SKM-1 treated with dmso at 0.1 percent for 144 hours (cell line): ENCODE data around the gene KIRREL1.

Experiments
- DNase-seq: peaks from one replicate; lab custom pipeline; 2025; ENCODE audit not compliant: unreplicated experiment; lab: John Stamatoyannopoulos, UW

KIRREL1 gene

DNA sequence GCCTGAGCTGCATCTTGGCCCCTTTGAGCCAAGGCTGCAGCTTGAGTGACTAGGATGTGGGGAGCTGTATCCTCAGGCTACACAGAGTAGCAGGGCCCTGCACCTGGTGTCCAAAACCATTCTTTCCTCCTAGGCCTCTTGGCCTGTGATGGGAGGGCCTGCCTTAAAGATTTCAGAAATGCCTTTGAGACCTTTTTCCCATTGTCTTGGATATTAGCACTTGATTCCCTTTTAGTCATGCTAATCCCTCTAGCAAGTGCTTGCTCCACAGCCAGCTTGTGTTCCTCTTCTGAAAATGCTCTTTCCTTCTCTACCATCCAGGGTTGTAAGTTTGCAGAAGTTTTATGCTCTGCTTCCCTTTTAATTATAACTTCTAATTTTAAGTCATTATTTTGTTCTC is 21.7 kb upstream of the KIRREL1 start:
- DNase-seq, result peak; percentile 31

- no peak for DNase-seq
Observed at GRCh38 chr1:157975228-157975950, 18.1 kb upstream of the KIRREL1 start.

DNA sequence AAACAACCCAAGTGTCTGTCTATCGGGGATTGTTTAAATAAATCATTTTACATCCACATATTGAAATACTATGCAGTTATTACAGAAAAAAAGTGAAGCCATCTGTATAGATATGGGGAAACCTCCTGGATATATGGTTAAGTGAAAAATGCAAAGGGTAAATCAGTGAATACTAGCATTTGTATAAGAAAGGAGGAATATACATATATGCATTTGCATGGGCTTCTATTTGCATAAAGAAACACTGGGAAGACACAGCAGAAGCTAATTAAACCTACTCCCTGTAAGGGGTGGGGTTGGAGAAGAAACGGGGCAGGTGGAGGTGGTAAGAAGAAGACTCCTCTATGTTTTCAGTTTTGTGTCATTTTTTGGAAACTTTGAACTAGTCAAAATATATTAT is 16.6 kb upstream of the KIRREL1 start:
- no peak for DNase-seq

- DNase-seq, result no peak
Observed at GRCh38 chr1:157978586-157979403, 14.7 kb upstream of the KIRREL1 start.

DNA sequence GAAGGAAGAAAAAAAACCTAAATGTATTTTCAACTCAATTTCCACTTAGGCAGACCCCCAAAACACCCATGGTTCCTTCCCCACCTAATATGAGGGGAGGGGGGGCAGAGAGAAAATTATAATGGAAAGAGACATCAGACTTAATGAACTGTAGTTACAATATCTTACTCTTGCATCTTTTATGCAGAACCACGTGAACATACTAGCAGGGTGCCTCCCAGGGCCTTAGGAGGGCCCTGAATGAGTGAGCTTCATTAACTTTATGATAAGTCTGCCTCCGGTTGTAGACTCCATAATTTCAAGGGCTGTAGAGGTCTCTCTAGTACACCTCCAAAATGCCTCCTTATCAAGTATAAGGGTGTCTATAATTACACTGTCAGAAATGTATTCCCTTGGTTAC is 11.3 kb upstream of the KIRREL1 start:
- DNase-seq, result no peak

DNA sequence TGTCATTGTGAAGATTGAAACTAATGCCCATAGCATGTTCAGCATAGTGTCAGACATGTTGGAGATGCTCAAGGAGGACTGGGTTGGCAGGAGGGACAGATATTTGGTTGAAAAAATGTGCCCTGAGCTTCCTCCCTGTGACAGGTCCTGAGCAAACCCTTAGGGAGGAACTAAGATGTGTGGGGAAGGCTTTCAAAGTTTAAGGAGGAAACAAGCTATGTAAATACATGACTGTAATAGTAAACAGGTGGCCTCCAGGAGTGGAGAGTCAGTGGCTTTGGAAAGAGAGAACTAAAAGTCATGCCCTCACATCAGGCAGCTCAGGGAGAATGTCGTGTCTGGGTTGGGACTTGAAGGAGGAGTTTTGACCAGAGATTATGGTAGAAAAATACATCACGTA is 9.7 kb upstream of the KIRREL1 start:
- no peak for DNase-seq

- DNase-seq, result no peak
Observed at GRCh38 chr1:157984469-157984868, 9.0 kb upstream of the KIRREL1 start.

DNA sequence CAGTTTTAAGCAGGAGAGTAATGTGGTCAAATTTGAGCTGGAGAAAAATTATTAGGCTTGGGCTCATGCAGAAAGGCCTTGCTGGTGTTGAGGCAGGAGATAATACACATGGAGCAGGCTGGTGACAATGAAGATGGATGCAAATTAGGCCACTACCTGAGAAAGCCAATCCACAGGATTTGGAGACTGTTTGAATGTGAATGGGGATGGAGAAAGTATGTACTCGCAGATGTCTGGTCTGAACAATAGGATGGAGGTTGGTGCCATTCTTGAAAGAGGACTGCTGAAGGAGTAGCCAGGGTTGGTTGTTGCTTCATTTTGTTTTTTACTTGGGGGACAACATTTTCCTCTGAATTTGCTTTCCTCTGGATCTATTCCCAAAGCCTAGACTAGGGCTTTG is 8.0 kb upstream of the KIRREL1 start:
- no peak for DNase-seq

DNA sequence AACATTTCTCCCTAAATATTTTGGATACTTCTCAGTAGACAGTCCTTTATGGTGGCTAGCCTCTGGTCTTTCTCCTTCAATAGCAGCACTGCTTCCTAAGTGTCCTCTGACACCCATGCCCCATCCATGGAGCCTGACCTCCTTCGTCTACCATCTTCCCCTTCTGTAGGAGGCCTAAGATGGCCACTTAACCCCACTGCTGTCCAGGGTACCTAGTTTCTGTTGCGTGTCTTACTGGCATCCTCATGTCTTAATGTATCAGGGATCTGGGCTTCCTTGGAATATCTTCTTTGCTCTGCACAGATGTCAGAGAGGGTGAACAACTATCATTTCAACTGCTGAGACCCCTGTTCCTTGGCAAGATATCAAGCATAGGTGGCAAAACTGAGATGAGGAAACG is 5.4 kb upstream of the KIRREL1 start:
- DNase-seq, result no peak

DNA sequence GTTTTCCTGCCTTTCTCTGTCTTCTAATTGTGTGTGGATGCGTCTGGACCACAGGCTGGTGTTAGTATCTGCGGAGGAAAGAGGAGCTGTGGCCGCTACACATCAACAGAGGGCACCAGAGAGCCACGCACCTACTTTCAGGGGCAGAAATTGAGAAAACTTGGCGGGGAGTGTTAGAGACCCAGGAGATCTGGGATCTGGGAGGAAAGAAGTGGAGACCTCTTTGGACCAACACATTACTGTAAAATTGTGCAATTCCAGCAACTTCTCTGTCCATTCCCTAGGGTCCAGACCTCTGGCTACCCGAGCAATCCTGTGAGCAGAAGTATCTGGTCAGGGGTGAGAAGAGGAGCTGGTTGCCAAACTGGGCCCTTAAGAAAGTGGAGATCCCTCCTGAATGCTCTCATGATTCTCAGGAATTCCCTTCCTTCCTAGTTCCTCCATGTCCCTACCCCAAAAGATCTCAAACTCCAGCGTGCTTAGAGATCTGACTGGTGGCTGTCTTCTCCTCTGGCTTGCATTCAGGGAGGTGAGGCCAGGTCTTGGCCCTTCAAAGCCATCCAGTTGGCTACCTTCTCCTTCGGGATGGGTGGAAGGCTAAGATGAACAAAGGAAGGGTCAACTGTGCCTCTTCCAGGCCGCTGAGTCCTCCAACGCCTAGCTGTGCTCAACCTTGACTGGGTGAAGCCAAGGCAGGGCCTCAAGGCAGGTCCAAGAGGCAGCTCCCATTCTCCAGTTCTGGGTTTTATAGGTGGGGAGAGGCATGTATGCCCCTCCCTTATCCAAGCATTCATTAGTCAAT is 1.2 kb upstream of the KIRREL1 start:
- DNase-seq, result peak; percentile 74

DNA sequence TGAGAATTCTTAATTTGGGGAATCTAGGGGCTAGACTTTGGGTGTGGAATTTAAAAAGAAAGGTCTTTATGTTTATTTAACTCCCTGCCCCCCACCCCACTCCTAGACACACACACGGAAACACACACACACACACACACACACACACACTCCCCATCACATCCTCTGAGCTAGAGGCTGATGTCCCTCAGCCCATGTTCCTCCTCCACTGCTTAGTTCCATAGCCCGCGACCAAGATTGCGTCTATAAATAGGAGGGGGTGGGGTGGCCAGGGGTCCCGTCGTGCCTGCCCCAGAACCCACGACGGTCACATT is 655 bp upstream of the KIRREL1 start:
- DNase-seq, result peak; percentile 62

GRCh38 chr1:157993918-157994605 is 617 bp downstream of the KIRREL1 start:
- DNase-seq, result no peak

GRCh38 chr1:157994704-157995582 is 1.5 kb downstream of the KIRREL1 start:
- DNase-seq, result no peak

GRCh38 chr1:157995583-157996169 is 2.2 kb downstream of the KIRREL1 start:
- DNase-seq, result no peak

DNA sequence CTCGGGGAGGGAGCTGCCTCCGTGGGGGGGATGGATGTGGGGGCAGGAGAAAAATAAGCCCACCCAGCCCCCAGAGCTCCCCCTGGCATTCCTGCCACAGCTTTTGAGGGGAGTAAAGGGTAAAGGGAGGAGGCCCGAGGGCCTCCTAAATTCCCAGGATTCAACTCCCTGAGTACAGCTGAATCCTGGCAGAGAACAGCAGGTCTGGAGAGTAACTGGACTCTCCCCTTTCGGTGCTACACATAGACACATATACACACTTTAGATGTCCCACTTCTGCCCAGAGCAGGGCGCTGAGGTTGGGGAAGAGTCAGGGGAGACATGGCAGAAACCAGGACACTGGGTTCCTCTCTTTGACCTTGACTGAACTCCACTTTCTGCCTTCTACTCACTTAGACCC is 3.0 kb downstream of the KIRREL1 start:
- DNase-seq, result no peak

GRCh38 chr1:158000507-158000906 is 7.1 kb downstream of the KIRREL1 start:
- DNase-seq, result no peak

DNA sequence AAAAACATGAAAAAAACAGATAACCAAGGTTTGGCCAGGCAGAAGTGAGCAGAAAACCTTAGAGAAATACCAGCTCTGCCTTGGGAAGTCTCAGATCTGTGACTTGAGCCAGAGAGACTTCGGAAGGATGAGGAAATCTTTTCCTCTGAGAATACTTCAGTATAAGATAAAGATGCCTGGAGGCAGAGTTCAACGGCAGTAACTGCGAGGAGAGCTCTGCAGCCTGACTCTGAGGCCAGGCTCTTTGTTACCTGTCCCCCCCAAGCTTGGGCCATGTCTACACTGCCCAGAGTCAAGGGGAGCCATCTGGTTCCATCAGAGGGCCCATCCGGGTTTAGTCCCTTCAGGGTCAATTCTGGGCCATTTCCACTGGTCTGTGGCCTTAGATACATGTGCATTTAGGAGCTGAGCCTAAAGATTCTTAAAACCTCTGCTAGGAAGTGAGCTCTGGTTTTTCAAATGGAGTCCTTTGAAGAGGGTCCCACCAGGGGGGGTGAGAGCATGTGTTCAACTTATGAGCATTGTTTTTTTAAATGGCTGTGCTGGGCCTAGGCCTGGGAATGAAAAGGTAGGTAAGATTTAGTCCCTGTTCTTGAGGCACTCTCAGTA is 8.7 kb downstream of the KIRREL1 start:
- no peak for DNase-seq

GRCh38 chr1:158002631-158003405 is 9.4 kb downstream of the KIRREL1 start:
- DNase-seq, result no peak

DNA sequence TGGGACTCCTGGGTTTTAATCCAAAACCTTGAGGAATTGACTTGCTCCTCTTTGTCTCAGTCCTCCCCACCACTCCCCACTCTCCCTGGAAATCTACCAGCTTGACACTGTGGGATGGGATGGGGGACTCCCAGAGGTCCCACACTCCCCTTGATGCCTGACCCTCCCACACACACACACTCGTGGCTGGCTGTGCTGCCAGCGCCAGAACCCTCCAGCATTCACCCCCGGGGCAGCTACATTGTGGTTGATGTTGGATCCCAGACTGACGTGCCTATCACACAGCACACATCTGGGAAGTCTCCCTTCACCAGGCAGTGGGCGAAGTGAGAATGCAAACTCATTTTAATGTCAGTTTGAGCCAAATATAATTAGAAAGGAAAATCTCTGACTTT is 10.0 kb downstream of the KIRREL1 start:
- DNase-seq, result no peak
